ENCODE results near the gene ANKRD13C.

Gene ANKRD13C

GRCh38 chr1:70403759-70404158 is 49.2 kb upstream of the ANKRD13C start (continued):
- TF ChIP-seq ZNF239 (tag by site-specific recombination; IDR thresholded peaks at IDR 0.05) (no peak), KLF9 (tag by site-specific recombination; IDR thresholded peaks at IDR 0.05; ENCODE audit: low read depth) (no peak), ZNF624 (tag by site-specific recombination; IDR thresholded peaks at IDR 0.05) (no peak)

- TF ChIP-seq ZNF785 (tag by site-specific recombination; IDR thresholded peaks at IDR 0.05) (no peak), ZNF112 (tag by site-specific recombination; IDR thresholded peaks at IDR 0.05) (no peak), ZNF391 (tag by site-specific recombination; IDR thresholded peaks at IDR 0.05; ENCODE audit: borderline replicate concordance, low read depth) (no peak), ZFP3 (tag by site-specific recombination; IDR thresholded peaks at IDR 0.05; ENCODE audit: low read depth) (no peak), REPIN1 (tag by site-specific recombination; IDR thresholded peaks at IDR 0.05; ENCODE audit: low read depth) (no peak), ZNF623 (tag by site-specific recombination; IDR thresholded peaks at IDR 0.05) (no peak), ZNF792 (tag by site-specific recombination; IDR thresholded peaks at IDR 0.05) (no peak), ZBTB20 (tag by site-specific recombination; IDR thresholded peaks at IDR 0.05) (no peak), ZNF121 (tag by site-specific recombination; IDR thresholded peaks at IDR 0.05) (no peak), TCF7L2 (IDR thresholded peaks at IDR 0.05; ENCODE audit: borderline replicate concordance, low read depth, low read length) (no peak), ZBTB26 (tag by site-specific recombination; optimal IDR thresholded peaks at IDR 0.05) (no peak), GLIS2 (tag by site-specific recombination; IDR thresholded peaks at IDR 0.05) (no peak)
- TF ChIP-seq, protein P1, sequence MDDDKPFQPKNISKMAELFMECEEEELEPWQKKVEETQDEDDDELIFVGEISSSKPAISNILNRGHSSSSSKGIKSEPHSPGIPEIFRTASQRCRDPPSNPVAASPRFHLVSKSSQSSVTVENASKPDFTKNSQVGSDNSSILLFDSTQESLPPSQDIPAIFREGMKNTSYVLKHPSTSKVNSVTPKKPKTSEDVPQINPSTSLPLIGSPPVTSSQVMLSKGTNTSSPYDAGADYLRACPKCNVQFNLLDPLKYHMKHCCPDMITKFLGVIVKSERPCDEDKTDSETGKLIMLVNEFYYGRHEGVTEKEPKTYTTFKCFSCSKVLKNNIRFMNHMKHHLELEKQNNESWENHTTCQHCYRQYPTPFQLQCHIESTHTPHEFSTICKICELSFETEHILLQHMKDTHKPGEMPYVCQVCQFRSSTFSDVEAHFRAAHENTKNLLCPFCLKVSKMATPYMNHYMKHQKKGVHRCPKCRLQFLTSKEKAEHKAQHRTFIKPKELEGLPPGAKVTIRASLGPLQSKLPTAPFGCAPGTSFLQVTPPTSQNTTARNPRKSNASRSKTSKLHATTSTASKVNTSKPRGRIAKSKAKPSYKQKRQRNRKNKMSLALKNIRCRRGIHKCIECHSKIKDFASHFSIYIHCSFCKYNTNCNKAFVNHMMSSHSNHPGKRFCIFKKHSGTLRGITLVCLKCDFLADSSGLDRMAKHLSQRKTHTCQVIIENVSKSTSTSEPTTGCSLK (tag by site-specific recombination; IDR thresholded peaks at IDR 0.05) = no peak
- Histone ChIP-seq H3K4me3 (ENCODE audit: low read depth, low read length) (no peak overlapping the region), H3K9me3 (ENCODE audit: control insufficient read depth, insufficient read depth, low read depth, low read length) (no peaks in the 10 kb centered on the region), H3K27ac (ENCODE audit: extremely low read depth, low read depth, low read length) (no peak overlapping the region), H3K4me1 (ENCODE audit: control insufficient read depth, insufficient read depth, low read length) (no peaks in the 10 kb centered on the region), H3K36me3 (ENCODE audit: control insufficient read depth in 2 of 2, insufficient read depth in 1 of 2, low read length in 2 of 2) (no peaks in the 10 kb centered on the region)
- ChIA-PET POLR2A (interaction anchor here (5.0 kb wide), 1 partner anchor 8 kb away, joined by 25 read pairs; the partner anchor contains the start of gene CTH), CTCF (interaction anchor here (2.1 kb wide), 1 partner anchor 8 kb away, joined by 6 read pairs; the partner anchor contains the start of gene CTH)
Measured at GRCh38 chr1:70401974-70402373, 47.5 kb upstream of the ANKRD13C start.

DNA sequence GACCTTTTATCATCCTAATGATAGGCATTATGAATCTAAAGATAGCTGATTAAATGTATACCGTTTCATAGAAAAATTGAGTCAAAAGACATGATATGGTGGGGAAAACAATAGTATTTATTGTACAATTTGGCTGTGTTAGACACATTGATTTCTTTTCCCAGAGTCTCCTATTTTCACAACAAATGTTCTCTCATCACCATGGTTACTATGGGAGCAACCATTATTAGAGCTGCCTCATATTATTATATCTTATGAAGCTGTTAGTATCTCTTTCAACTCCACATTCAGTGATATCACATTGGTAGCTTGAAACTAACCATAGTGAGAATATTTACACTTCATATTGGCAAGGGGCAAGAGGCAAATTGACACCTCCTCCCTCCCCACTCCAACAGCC is 45.8 kb upstream of the ANKRD13C start:
- no peaks in the 10 kb centered on the region for H3K9me3 ChIP-seq (ENCODE audit: control insufficient read depth, insufficient read depth, low read depth, low read length)
- CTCF ChIA-PET = interaction anchor here (2.1 kb wide), 1 partner anchor 10 kb away, joined by 6 read pairs; the partner anchor contains the start of gene CTH
- POLR2A ChIA-PET = interaction anchor here (5.0 kb wide), 1 partner anchor 10 kb away, joined by 25 read pairs; the partner anchor contains the start of gene CTH
- no peaks in the 10 kb centered on the region for H3K4me1 ChIP-seq (ENCODE audit: control insufficient read depth, insufficient read depth, low read length)
- no peaks in the 10 kb centered on the region for H3K36me3 ChIP-seq (ENCODE audit: control insufficient read depth in 2 of 2, insufficient read depth in 1 of 2, low read length in 2 of 2)
- H3K4me3 ChIP-seq (ENCODE audit: low read depth, low read length) = no peak overlapping the region
- H3K27ac ChIP-seq (ENCODE audit: extremely low read depth, low read depth, low read length) = no peak overlapping the region
- TF ChIP-seq ZIC2 (tag by site-specific recombination; IDR thresholded peaks at IDR 0.05) = no peak
- TF ChIP-seq BCL11A (tag by site-specific recombination; IDR thresholded peaks at IDR 0.05; ENCODE audit: low read depth) = no peak
- no peak for TF ChIP-seq OVOL3 (tag by site-specific recombination; IDR thresholded peaks at IDR 0.05)
- TF ChIP-seq ZFP37 (tag by site-specific recombination; IDR thresholded peaks at IDR 0.05) = no peak
- TF ChIP-seq, protein P2, sequence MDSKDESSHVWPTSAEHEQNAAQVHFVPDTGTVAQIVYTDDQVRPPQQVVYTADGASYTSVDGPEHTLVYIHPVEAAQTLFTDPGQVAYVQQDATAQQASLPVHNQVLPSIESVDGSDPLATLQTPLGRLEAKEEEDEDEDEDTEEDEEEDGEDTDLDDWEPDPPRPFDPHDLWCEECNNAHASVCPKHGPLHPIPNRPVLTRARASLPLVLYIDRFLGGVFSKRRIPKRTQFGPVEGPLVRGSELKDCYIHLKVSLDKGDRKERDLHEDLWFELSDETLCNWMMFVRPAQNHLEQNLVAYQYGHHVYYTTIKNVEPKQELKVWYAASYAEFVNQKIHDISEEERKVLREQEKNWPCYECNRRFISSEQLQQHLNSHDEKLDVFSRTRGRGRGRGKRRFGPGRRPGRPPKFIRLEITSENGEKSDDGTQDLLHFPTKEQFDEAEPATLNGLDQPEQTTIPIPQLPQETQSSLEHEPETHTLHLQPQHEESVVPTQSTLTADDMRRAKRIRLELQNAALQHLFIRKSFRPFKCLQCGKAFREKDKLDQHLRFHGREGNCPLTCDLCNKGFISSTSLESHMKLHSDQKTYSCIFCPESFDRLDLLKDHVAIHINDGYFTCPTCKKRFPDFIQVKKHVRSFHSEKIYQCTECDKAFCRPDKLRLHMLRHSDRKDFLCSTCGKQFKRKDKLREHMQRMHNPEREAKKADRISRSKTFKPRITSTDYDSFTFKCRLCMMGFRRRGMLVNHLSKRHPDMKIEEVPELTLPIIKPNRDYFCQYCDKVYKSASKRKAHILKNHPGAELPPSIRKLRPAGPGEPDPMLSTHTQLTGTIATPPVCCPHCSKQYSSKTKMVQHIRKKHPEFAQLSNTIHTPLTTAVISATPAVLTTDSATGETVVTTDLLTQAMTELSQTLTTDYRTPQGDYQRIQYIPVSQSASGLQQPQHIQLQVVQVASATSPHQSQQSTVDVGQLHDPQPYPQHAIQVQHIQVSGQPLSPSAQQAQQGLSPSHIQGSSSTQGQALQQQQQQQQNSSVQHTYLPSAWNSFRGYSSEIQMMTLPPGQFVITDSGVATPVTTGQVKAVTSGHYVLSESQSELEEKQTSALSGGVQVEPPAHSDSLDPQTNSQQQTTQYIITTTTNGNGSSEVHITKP (tag by site-specific recombination; IDR thresholded peaks at IDR 0.05) = no peak
- TF ChIP-seq ZEB2 (tag by site-specific recombination; IDR thresholded peaks at IDR 0.05) = no peak
- TF ChIP-seq ZNF16 (tag by site-specific recombination; IDR thresholded peaks at IDR 0.05; ENCODE audit: low read depth) = no peak
- no peak for TF ChIP-seq ZNF23 (tag by site-specific recombination; IDR thresholded peaks at IDR 0.05; ENCODE audit: borderline replicate concordance)
- no peak for TF ChIP-seq REPIN1 (tag by site-specific recombination; IDR thresholded peaks at IDR 0.05; ENCODE audit: low read depth)
- no peak for TF ChIP-seq ZNF214 (tag by site-specific recombination; IDR thresholded peaks at IDR 0.05; ENCODE audit: borderline replicate concordance)
- no peak for TF ChIP-seq ZNF292 (tag by site-specific recombination; IDR thresholded peaks at IDR 0.05; ENCODE audit: borderline replicate concordance, low read depth)
- no peak for TF ChIP-seq ZNF350 (tag by site-specific recombination; IDR thresholded peaks at IDR 0.05)
- TF ChIP-seq ZNF324 (tag by site-specific recombination; IDR thresholded peaks at IDR 0.05) = no peak
